Lower leg skin (tissue), 3 donors: ENCODE measurements around the gene TNRC6A.

Experiments used
- CTCF ChIP-seq, 3 donors: fragments of 450-650 bp; IDR thresholded peaks; one replicate each; pipeline ENCODE4 v1.5.1; 2016; ENCODE audit warnings: antibody characterized with exemption in 3 of 3, mild to moderate bottlenecking in 3 of 3, moderate library complexity in 2 of 3
- POLR2A ChIP-seq, 2 donors: fragments of 450-650 bp; IDR thresholded peaks; one replicate each; pipeline ENCODE4 v1.6.1; 2016 to 2017; ENCODE audit warnings: antibody characterized with exemption in 2 of 2, mild to moderate bottlenecking in 1 of 2, moderate library complexity in 1 of 2

GRCh38 chr16:24738895-24739294, 9.4 kb downstream of the TNRC6A start:
- TF ChIP-seq CTCF (IDR thresholded peaks at IDR 0.05), result no peak
- TF ChIP-seq POLR2A (IDR thresholded peaks at IDR 0.05), result no peak
